HG02763 (cell line): ENCODE data around the gene MSL2.
"Not testable (repeated sequence)": the region's sequence is repeated elsewhere in the genome, so short reads cannot be mapped to it uniquely, and the experiment has no call there.

Experiments
- ATAC-seq: cut with Tn5 transposase; IDR thresholded peaks from one replicate; pipeline ENCODE4 v1.9.1; 2021; ENCODE audit warnings: mild to moderate bottlenecking, moderate library complexity; ENCODE audit not compliant: unreplicated experiment

The MSL2 gene, protein sequence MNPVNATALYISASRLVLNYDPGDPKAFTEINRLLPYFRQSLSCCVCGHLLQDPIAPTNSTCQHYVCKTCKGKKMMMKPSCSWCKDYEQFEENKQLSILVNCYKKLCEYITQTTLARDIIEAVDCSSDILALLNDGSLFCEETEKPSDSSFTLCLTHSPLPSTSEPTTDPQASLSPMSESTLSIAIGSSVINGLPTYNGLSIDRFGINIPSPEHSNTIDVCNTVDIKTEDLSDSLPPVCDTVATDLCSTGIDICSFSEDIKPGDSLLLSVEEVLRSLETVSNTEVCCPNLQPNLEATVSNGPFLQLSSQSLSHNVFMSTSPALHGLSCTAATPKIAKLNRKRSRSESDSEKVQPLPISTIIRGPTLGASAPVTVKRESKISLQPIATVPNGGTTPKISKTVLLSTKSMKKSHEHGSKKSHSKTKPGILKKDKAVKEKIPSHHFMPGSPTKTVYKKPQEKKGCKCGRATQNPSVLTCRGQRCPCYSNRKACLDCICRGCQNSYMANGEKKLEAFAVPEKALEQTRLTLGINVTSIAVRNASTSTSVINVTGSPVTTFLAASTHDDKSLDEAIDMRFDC

DNA sequence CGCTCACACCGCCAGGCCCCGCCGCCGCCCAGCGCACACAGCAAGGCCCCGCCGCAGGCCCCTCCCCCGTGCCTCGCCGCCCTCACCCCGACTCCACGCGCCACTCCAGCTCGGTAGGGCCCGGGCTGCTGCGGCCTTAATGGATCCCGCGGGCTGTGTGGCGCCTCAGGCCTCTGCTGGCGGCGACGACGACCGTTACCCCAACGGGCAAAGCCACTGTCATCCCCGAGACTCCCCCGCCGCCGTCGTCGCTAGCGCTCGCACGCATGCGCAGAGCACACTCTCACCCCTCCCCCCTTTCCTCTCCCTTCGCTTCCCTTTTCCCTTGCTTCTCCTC is at the start of gene MSL2:
Gene MSL2 (minus strand): TSS at position 272 of the 337 bp plus-strand sequence. CDS start 1,222 bp downstream, outside the sequence.
- peak; percentile 25 for ATAC-seq

DNA sequence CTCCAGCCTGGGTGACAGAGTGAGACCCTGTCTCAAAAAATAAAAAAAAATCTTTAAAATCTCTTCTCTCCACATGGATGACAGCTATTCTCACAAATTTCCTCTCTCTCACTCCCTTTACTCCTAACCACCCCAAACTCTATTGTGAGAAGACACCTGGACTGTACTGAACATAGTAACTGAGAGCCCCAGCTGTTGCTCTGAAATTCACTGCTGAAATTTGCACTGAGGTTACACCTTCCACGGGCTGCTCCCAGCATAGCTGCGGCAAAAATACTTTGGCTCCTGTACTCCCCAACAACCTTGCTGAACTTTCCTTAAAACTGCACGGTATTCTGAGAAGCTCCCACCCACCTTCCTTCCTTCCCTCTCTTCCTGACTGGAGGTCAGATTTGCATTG is 49.6 kb upstream of the MSL2 start:
- ATAC-seq, result no peak

DNA sequence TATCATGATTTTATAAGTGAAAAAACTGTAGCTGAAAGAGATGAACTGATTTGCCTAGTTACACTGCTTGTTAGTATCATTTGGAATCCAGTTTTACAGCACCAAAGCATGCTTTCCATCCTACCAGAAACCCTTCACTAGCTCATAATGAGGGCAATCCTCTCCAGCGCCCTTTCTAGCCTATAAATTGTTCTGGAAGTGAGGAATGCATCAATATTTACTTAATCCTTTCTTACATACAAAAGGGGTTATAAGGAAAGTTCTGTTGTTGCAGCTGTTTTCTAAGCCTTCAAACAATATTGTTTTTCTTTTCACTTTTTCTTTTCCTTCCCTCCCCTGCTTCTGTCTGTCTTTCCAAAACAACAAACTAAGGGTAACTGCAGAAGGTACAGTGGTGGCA is 43.0 kb upstream of the MSL2 start:
- no peak for ATAC-seq

DNA sequence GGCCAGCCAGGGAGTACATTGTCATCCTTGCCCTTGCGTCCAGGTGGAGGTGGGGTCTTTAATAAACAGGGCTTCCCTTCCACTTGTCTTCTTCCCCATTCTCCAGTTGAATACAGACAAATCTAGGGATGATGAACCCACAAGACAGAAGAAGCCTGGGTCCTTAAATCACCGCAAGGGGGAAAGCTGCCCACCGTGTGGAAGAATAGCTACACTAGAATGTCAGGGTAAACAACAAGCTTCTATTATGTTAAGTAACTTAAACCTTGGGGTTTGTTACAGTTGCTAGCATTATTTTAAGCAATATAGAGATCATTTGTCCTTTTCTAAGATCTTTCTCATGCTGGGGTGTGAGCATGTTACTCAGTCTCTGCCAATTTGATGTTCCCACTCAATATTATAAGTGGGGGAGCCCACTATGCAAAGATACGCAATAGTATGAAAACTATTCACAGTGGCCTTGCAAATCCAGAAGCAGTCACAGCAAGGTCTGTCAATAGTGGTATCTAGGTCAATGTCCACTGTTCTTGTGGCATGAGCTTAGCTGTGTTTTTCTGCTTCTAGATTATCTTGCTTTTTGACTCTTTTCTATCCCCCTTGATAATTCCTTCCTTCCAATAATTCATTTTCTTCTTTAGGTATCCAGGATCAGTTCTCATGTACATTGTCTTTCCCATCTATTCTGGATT is 42.0 kb upstream of the MSL2 start:
- no peak for ATAC-seq

DNA sequence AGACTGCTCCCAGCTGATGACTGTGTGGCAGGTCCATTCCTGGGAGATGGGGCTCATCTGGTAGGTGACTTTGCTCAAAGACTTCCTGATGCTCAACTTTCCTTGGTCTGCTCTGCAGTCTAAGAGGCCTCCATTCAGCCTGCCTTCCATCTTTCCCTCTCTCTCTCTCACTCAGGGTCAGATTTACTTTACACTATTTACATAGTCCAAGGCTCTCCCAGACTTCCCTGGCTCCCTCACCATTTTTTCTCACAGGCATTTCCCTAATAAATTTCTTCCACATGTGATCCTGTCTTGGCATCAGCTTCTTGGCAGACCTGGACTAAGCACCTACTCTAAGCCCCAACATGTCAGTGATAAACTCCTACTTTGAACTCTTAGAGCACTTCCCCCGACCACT is 41.0 kb upstream of the MSL2 start:
- no peak for ATAC-seq

DNA sequence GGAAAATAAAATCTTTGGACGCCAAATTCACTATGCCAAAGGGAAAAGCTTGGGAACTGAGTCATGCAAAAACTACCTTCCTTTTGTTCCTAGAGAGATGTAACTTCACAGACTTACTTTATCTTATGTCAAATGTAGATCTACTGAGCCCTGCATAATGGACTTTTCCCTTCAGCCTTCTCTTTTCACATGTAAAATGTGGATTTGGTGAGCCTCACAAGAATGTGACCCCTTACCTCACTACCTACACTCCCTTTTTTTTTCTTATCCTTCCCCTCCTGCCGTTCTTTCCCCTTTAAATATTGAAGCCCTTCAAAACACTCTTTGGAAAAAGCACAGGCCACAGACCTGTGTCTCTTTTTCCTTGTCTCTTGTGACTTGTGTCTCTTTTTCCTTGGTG is 40.0 kb upstream of the MSL2 start:
- ATAC-seq, result no peak

DNA sequence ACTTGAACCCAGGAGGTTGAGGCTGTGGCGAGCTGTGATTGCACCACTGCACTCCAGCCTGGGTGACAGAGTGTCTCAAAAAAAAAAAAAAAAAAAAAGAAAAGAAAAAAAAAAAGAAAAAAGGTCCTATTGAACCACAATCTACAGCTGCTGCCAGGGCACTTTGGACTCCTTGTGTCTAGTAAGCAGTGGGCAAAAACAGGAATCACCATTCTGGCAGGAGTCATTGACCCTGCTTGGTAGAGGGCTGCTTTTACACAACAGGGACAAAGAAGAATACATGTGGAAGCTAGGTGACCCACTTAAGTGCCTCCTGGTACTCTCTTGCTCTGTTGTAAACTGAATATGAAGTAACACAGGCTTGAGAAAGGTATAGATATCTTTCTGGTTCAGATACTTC is 39.4 kb upstream of the MSL2 start:
- ATAC-seq, result no peak

DNA sequence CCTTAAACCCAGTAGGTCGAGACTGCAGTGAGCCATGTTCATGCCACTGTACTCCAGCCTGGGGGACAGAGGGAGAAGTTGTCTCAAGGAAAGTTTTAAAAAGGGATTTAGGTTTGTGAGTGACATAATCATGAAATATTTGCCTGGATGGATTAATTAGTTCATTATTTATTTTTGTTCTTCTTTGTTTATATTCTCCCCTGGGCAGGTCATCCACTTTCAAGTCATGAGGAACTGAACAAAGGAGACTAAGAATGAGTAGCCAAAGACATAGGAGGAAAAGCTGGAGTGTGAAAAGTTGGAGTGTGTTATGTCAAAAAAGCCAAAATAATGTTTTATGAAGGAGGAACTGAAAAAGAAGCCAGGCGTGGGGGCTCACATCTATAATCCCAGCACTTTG is 36.3 kb upstream of the MSL2 start:
- no peak for ATAC-seq

DNA sequence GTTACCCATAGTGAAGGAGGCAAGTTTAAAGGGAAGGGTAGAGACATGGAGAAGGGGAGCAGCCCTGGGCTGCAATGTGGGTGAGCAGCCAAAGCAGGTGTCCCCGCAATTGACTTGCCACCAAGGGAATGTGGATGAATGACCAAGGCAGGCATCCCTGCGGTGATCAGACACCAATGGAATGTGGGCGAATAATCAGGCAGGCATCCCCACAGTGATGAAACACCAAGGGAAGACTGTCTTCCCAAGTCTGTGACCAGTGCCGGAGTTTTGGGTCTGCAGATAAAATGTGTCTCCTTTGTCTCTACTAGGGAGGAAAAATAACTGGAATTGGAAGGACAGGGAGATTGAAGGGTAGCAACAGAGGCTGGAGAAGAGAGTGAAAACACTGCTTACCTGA is 26.6 kb upstream of the MSL2 start:
- not testable (repeated sequence) for ATAC-seq

DNA sequence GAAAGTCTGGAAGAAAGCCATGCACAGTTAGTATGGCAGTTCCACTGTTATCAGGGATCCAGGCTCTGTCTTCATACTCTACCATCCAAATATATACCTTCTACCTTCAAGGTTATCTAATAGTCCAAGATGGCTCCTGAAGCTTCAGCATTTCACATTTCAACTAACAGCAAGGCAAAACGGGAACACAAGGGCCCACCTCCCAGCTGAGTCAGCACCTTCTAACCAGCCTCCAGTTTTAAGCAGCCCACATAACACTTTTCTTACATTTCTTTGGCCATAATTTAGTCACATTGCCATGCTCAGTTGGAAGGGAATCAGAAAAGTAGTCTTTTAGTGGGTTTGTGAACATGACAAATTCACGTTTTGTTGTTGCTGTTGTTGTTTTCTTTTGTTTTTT is 15.4 kb upstream of the MSL2 start:
- ATAC-seq, result no peak

DNA sequence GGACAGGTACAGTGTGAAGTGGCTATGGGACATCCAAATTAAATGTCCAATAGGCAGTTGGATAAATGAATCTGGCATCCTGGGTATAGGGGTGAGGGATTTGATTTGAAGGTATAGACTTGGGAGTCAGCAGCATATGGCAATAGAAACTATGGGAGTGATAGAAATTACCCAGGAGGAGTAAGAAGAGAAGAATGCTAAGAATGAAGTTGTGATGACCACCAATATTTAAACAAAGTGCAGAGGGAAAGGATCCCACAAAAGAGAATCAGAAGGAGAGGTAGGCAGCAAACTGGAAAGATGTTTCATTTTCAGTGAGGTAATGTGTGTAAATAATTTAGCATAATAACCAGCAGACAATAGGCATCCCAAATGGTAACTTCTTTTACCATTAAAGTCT is 13.8 kb upstream of the MSL2 start:
- no peak for ATAC-seq

DNA sequence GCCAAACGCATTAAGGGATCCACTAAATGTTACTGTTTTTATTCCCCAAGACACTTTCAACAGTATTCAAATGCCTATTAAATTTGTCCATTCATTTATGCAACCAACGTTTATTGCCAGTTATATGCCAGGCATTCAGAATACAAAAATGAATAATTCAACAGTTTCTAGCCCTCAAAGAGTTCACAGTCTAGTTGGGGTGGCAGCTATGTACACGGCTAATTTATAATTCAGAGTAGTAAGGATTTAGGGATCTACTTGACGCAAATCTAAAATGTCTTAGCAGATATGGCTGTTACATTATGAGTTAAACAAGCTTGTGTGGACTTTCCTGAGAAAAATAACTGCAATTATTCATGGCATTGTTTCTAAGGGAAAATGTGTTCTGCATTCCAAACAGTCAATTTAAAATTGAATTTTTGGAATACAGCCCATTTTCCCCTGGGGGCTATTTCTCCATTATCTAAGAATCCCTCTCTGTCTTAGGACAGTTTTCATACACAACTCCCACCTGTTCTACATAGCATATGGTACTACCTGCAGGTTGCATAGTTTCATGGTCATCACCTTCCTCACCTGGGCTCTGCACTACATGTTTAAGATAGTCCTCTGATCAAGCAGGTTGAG is 11.5 kb upstream of the MSL2 start:
- no peak for ATAC-seq

DNA sequence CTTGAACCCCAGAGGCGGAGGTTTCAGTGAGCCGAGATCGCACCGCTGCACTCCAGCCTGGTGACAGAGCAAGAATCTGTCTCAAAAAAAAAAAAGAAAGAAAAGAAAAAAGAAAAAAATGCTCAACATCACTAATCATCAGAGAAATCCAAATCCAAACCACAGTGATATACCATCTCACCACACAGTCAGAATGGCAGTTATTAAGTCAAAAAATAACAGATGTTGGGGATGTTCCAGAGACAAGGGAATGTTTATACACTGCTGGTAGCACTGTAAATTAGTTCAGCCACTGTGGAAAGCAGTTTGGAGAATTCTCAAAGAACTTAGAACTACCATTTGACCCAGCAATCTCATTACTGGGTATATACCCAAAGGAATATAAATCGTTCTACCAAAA is 3.1 kb upstream of the MSL2 start:
- not testable (repeated sequence) for ATAC-seq

DNA sequence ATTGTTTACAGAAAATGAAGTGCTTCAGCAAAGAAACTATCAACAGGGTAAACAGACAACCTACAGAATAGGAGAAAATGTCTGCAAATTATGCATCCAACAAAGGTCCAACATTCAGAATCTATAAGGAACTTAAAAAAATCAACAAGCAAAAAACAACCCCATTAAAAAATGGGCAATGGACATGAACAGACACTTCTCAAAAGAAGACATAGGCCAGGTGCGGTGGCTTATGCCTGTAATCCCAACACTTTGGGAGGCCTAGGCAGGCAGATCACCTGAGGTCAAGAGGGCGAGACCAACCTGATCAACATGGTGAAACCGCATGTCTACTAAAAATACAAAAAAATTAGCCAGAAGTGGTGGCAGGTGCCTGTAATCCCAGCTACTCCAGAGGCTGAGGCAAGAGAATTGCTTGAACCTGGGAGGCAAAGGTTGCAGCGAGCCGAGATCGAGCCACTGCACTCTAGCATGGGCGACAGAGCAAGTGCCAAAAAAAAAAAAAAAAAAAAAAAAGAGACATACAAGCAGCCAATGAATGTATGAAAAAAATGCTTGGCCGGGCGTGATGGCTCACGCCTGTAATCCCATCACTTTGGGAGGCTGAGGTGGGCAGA is 2.4 kb upstream of the MSL2 start:
- ATAC-seq, result not testable (repeated sequence)

DNA sequence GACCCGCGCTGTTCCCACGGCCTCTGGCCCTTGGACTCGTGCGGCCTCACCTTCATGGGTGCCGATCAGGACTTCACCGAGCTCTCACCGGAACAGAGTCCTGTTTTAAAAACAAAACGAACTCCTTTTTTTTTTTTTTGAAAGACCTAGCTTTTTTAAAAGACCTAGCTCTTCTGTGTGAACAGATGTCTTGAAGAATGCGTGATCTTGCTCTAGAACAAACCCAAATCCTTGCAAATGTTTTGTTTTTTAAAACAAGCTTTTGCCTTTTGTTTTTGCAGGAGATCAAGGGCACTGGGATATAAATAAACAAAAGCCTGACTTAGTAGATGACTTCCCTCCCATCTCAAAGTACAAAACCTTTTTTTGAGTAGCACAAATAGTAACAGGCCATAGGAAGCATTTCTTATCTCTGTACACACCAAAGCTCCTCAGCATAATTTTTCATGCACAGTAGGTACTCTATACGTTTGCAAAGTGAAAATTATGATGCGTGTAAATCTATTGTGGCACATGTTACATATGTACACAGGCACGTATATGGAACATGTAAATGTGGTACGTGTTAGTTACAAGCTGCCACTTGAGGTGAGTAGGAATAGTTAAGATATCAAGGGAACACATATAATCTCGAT is 1.1 kb upstream of the MSL2 start:
- no peak for ATAC-seq

DNA sequence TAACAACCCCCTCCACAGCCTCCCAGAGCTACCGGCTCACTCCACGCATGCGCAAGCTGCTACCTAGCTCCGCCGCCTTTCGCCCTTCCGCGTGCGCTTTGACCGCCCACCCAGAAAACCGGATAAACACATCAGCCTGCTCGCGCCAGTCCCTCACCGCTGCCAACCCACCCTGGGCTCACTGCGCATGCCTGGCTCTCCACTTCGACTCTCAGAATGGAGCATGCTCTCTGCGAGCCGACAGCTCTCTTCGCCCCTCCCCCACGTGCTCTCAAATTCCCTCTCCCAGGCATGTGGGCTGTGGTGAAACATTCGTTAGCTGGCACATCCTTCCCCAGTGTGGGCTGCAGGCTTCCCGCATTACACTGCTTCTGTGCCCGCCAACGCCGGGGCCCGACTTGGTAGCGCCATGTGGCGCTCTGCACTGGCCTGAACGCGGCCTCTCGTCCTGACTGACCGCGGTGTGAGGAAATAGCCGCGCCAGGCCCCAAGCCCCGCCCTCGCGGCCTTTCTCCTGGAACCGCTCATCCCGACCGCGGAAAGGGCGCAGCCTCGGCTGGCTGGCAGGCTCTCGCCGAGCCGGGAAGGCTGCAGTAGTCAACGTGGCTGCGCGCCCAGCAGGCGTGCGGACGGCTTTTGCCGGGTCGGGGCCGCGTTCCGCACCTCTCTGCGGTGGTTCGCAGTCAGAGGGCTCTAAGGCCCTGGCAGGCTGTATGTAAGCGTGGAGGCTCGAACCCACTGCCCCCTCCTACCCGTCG is 445 bp upstream of the MSL2 start:
- ATAC-seq, result peak; percentile 62

DNA sequence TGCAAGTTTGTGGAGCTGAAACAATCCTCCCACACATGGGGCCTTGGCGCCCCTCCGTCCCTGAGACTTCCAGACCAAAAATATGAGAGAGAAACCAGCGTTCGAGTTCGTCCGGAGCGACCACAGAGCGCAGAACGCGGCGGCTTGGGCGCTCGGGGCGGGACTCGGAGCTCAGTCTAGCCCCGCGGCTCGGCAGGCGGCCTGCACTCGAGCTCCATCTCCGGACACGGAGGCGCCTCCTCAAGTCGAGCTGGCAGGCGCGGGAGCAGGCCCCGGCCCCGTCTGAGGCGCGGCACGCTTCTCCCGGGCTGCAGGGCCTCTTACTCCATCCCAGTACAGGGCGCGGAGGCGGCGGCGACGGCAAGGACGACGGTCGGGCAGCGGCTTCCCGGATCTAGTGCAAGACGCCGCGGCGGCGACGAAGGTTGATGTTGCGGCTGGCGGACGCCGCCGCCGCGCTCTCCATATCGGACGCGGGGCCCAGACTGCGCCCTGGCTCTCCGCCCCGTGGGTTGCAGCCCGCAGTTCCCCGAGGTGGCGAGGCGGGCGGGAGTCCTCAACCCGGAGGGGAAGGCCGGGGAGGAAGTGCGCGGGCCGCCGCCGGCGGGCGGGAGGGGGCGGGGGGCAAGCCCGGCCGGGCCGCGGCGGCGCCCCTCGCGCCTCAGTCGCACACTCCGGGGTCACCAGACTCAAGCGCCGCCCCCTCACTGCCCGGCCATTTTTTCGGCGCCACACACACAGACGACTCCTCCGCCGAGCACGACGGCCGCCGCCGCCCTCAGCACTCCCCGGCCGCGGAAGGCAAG is 674 bp downstream of the MSL2 start:
- peak; percentile 34 for ATAC-seq

DNA sequence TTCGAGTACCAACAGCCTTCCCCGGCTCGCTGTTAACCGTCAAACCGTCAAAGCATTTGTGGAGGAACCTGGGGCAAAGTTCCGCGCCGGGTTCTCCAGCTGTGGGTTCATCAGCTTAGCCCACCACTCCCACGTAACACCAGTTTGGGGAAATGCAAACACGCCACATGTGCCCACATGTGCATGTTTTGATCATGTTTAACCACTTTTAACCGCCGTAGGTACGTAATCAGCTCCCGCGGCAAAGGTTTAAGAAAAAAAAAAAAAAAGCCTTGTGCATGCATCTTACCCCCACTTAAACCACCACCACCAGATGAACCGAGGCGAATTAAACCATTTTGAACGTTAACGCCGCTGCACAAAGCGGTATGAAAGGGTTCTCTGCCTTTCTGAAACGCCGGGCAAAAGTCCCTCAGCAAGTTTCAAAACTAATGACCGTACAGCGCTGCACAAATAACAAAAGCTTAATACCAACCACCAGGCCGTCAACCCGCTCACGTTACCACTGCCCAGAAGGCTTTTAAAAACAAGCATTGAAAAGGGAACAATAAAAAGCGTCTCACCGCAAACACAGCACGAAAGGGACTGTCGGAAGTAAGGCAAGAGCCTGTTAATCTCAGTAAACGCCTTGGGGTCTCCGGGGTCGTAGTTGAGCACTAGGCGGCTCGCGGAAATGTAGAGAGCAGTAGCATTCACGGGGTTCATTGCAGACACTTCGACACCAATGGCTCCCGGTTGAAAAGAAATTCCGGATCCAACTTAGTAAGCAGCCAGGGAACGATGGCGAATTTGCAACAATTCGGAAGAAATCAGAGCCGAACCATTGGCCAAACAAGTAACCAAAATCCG is 1.5 kb downstream of the MSL2 start:
- no peak for ATAC-seq
